ENCODE results near the gene RUVBL1.

Gene RUVBL1

DNA sequence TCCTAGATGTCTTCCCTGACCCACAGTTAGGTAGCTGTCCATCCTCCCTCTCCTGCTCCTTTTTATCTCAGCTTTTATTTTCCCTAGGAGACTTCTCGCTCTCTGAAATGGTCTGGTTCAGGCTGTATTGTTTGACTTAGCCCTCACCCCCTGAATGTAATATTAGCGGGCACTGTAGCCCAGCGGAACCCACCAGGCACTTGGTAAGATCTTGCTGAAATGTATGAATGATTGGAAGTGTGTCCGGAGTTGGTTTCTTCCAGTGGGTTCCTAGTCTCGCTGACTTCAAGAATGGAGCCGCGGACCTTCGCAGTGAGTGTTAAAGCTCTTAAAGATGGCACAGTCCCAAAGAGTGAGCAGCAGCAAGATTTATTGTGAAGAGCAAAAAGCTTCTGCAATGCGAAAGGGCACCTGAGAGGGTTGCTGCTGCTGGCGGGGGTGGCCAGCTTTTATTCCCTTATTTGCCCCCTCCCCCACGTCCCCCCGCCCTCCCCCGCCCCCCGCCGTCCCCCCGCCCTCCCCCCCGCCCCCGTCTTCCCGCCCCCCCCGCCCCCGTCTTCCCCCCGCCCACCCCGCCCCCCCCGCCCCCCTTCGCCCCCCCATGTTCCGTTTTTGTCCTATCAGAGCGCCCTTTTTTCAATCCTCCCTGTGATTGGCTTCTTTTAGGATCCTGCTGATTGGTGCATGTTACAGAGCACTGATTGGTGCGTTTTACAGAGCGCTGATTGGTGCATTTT lies 29.0 kb upstream of the RUVBL1 start:
- peak; percentile 27 for DNase-seq
- H3K4me1 Mint-ChIP-seq = peaks cover 20% of the 10 kb centered on the region
- peaks cover 3% of the 10 kb centered on the region for H3K9me3 Mint-ChIP-seq
- peaks cover 18% of the 10 kb centered on the region for H3K36me3 Mint-ChIP-seq
- H3K4me3 Mint-ChIP-seq = peak overlapping the region; percentile 84
- H3K27ac Mint-ChIP-seq = peak overlapping the region; percentile 80
- CTCF ChIA-PET = interaction anchor here (1.0 kb wide), 1 partner anchor 169 kb away, joined by 4 read pairs; no protein-coding TSS in a partner anchor
- H3K27me3 Mint-ChIP-seq = no peaks in the 10 kb centered on the region

DNA sequence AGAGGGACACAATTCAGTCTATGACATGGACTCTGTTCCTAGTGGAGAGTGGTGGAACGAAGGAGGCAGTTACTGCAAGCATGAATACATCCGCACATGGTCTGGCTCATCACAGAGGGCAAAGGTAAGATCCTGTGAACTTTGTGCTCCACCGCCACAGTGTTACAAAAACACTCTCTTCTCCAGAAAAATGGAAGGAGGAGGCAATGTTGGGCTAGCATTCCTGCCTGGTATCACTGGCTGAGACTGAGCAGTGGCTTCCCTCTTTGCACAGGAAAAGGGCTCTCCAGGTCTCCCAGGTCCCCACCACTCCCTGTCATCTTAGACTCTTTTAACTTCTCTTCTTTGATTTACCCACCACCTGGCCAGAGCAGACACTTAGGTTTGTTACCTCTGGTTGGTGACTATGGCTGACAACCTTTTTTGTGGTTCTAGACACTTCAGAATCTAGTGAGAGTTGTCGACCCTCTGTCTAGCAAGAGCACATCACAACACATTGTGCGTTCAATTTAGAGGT lies 28.2 kb upstream of the RUVBL1 start:
- H3K4me3 Mint-ChIP-seq = peak overlapping the region; percentile 14

DNA sequence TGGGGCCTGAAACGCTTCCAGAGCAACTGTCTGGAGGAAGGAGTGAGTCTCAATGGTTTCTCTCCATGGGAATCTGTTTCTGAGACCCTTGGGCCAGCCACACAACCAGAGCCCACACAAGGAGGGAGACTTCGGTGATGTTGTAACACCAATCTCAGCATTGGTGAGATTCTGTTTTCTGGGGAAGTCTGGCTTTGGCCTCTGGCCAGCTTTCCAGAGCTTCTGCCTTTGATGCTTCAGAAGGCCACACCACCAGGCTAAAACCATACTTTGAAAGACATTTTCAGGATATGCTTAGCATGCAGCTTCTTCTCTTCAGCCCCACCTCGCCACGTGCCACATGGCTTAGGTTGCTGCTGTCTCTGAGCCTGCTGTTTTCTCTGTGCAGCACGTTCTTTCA lies 26.0 kb upstream of the RUVBL1 start:
- CTCF ChIA-PET = no interaction called here
- Mint-ChIP-seq H3K4me1 (peaks cover 9% of the 10 kb centered on the region), H3K4me3 (no peak overlapping the region), H3K36me3 (no peaks in the 10 kb centered on the region), H3K27ac (no peak overlapping the region), H3K9me3 (peaks cover 3% of the 10 kb centered on the region), H3K27me3 (no peaks in the 10 kb centered on the region)
- DNase-seq = no peak

More for the DNA sequence above, 28.2 kb upstream of the RUVBL1 start:
- H3K4me1 Mint-ChIP-seq = peaks cover 20% of the 10 kb centered on the region
- peaks cover 12% of the 10 kb centered on the region for H3K36me3 Mint-ChIP-seq
- no peak for DNase-seq
- CTCF ChIA-PET = no interaction called here
- peaks cover 3% of the 10 kb centered on the region for H3K9me3 Mint-ChIP-seq
- H3K27ac Mint-ChIP-seq = no peak overlapping the region
- H3K27me3 Mint-ChIP-seq = no peaks in the 10 kb centered on the region

DNA sequence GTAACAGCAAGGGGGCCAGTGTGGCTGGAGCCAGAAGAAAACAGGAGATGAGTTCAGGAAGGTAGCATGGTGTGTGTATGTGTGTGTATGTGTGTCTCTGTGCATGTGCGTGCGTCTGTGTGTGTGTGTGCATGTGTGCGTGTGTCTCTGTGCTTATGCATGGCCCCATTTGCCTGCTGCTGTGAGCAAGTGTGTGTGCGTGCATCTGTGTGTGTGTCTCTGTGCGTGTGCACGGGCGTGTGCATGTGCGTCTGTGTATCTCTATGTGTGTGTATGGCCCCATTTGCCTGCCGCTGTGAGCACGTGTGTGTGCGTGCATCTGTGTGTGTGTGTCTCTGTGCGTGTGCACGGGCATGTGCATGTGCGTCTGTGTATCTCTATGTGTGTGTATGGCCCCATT lies 22.6 kb upstream of the RUVBL1 start:
- Mint-ChIP-seq H3K27ac (no peak overlapping the region), H3K9me3 (no peaks in the 10 kb centered on the region), H3K4me3 (no peak overlapping the region), H3K36me3 (no peaks in the 10 kb centered on the region), H3K4me1 (no peaks in the 10 kb centered on the region), H3K27me3 (peaks cover 4% of the 10 kb centered on the region)
- CTCF ChIA-PET = no interaction called here
- no peak for DNase-seq

DNA sequence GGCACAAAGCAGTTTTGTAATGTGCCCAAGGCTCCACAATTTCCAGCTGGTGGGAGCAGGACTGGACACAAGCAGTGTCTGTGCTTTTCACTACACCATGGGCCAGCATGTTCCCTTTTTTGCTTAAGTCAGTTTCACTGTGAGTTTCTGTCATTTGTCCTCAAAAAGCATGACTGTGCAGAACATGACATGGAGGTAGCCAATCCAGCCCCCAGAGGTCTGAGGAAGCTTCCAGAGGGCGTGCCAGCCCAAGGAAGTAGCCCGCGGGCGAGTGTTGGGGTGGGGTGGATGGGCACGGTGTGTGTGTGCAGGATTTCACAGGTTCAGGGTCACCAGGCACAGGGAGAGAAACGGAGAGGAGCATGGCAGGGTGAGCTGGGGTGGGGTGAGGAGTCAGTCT lies 21.7 kb upstream of the RUVBL1 start:
- no peaks in the 10 kb centered on the region for H3K36me3 Mint-ChIP-seq
- H3K27ac Mint-ChIP-seq = no peak overlapping the region
- no peaks in the 10 kb centered on the region for H3K4me1 Mint-ChIP-seq
- no peaks in the 10 kb centered on the region for H3K9me3 Mint-ChIP-seq
- no peak overlapping the region for H3K4me3 Mint-ChIP-seq
- H3K27me3 Mint-ChIP-seq = peaks cover 4% of the 10 kb centered on the region
- no peak for DNase-seq
- CTCF ChIA-PET = interaction anchor here (2.3 kb wide), 1 partner anchor 12 kb away, joined by 12 read pairs; no protein-coding TSS in a partner anchor

DNA sequence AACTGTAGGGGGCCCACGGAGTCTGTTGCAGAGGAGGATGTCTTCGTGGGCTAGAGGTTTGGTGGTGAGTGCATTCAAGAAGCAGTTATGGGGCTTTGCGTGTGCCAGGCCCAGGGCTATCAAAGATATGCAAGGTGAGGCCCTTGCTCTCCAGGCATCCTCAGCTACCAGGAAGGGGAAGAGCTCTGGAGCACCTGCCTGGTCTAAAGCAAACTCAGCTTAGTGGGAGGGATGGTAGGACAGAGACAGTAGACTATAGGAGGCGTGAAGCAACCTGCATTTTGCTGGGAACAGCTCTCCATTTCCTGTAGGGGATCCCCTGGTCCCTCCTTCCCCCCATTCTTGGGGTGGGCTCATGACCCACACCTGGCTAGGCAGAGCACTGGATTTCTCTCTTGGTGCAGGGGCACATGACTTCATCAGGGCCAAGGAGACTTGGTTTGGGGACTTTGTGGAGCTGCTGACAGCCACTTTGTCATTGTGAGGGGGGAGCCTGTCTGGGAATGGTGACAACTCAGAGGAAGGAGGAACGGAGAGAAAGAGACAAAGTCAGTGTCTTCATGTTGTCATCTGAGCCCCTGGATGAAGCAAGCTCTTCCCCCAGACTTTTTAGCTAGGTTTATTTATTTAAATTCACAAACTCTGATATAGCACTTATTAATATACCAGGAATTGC lies 21.0 kb upstream of the RUVBL1 start:
- peaks cover 4% of the 10 kb centered on the region for H3K27me3 Mint-ChIP-seq
- no peak for DNase-seq
- CTCF ChIA-PET = interaction anchor here (2.3 kb wide), 1 partner anchor 11 kb away, joined by 12 read pairs; no protein-coding TSS in a partner anchor
- H3K27ac Mint-ChIP-seq = no peak overlapping the region
- no peaks in the 10 kb centered on the region for H3K9me3 Mint-ChIP-seq
- no peaks in the 10 kb centered on the region for H3K4me1 Mint-ChIP-seq
- H3K36me3 Mint-ChIP-seq = no peaks in the 10 kb centered on the region
- no peak overlapping the region for H3K4me3 Mint-ChIP-seq

DNA sequence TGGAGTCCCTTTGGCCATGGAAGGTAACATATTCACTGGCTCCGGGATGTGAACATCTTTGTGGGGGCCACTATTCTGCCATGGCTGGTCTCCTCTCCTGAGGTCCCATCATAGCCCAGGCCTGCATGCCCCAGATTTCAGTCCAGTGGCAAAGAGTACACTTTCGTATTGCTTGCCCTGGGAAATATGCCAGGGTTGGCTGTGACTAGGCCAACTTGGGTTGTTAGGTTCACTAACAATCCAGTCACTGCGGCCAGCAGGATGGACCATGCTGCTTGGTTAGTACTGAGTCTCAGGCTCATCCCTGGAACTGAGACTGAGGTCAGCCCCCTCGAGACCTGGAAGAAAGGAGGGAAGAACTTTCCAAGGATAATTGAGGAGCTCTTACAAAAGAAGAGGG lies 19.9 kb upstream of the RUVBL1 start:
- Mint-ChIP-seq H3K9me3 (no peaks in the 10 kb centered on the region), H3K27ac (no peak overlapping the region), H3K27me3 (peaks cover 4% of the 10 kb centered on the region), H3K4me3 (no peak overlapping the region), H3K4me1 (no peaks in the 10 kb centered on the region), H3K36me3 (no peaks in the 10 kb centered on the region)
- CTCF ChIA-PET = interaction anchor here (2.3 kb wide), 1 partner anchor 10 kb away, joined by 12 read pairs; no protein-coding TSS in a partner anchor
- no peak for DNase-seq

DNA sequence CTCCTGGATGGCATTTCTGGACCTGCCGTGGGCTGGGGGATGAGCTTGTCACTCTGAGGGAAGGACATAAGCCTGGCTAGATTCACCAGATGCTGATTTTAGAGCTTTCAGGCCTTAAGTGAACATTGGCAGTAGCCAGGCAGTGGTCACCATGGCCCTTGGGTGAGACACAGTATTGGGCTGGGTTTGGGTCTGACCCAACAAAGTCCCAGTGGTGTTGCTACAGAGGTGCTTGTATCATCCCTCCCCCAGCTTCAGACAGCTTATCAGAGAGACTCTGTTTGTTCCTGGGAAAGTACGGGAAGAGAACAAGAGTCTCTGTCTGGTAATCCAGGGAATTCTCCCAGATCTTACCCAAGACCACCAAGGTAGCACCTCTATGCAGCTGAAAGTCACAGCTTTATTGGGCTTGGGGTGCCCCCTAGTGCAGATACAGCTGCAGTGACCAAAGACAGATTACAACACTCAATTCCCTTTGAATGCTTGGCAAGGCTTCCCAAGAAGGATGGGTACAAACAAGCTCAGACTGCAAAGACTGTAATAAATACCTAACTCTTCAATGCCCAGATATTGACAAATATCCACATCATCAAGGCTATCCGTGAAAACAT lies 9.8 kb upstream of the RUVBL1 start:
- H3K4me3 Mint-ChIP-seq = no peak overlapping the region
- H3K4me1 Mint-ChIP-seq = no peaks in the 10 kb centered on the region
- H3K27me3 Mint-ChIP-seq = peaks cover 17% of the 10 kb centered on the region
- no peaks in the 10 kb centered on the region for H3K36me3 Mint-ChIP-seq
- H3K27ac Mint-ChIP-seq = no peak overlapping the region
- CTCF ChIA-PET = interaction anchor here (0.8 to 4.8 kb wide), 22 partner anchors 10 to 558 kb away, joined by 3 to 109 read pairs (median 4); partner anchors contain the start of gene RUVBL1
- no peaks in the 10 kb centered on the region for H3K9me3 Mint-ChIP-seq
- DNase-seq = peak; percentile 61

DNA sequence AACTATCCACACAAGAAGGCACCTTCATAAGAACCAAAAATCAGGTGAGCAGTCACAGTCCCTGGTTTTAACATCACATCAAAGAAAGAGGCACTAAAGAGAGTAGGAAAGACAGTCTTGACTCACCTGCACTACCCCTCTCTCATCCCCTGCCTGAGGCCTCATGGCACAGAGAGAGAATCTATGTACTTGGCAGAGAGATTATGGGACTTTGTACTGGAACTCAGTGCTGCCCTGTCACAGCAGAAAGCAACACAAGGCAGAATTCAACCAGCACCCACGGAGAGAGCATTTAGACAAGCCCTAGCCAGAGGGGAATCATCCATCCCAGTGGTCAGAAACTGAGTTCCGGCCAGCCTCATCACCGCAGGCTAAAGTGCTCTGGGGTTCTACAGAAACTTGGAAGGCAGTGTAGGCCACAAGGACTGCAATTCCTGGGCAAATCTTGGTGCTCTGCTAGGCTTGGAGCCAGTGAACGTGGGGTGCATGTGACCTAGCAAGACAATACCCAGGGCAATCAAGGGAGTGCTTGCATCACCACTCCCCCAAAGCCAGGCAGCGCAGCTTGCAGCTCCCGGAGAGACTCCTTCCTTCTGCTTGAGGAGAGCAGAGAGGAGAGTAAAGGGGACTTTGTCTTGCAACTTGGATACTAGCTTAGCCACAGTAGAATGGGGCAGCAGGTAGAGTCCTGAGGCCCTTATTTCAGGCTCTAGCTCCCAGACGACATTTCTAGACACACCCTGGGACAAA lies 8.5 kb upstream of the RUVBL1 start:
- H3K27me3 Mint-ChIP-seq = peaks cover 21% of the 10 kb centered on the region
- no peaks in the 10 kb centered on the region for H3K4me1 Mint-ChIP-seq
- no peak overlapping the region for H3K27ac Mint-ChIP-seq
- no peaks in the 10 kb centered on the region for H3K36me3 Mint-ChIP-seq
- no peaks in the 10 kb centered on the region for H3K9me3 Mint-ChIP-seq
- H3K4me3 Mint-ChIP-seq = no peak overlapping the region
- CTCF ChIA-PET = interaction anchor here (1.1 to 4.8 kb wide), 10 partner anchors 9 to 557 kb away, joined by 4 to 109 read pairs (median 12); partner anchors contain the start of gene RUVBL1
- DNase-seq = no peak

DNA sequence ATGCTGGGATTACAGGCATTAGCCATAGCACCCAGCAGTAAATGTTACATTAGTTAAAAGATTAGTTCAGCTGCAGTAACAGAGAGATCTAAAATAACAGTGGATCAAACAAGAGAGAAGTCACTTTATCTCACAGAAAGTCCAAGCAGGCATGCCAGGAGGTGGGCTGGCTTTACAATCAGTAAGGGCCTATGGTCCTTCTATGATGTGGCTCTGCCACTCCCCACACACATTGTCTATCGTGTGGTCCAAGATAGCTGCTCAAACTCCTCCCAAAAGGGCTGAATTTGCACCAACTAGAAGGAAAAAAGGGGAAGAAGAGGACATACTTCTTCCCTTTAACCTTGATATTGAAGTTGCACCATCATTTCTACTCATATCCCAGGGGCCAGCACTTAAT lies 4.6 kb upstream of the RUVBL1 start:
- no peak overlapping the region for H3K27ac Mint-ChIP-seq
- peaks cover 8% of the 10 kb centered on the region for H3K27me3 Mint-ChIP-seq
- H3K4me1 Mint-ChIP-seq = peaks cover 12% of the 10 kb centered on the region
- CTCF ChIA-PET = interaction anchor here (0.9 to 2.2 kb wide), 3 partner anchors 16 to 299 kb away, joined by 3 to 10 read pairs (median 3); no protein-coding TSS in a partner anchor
- H3K4me3 Mint-ChIP-seq = no peak overlapping the region
- no peak for DNase-seq
- H3K9me3 Mint-ChIP-seq = no peaks in the 10 kb centered on the region
- H3K36me3 Mint-ChIP-seq = peaks cover 8% of the 10 kb centered on the region

DNA sequence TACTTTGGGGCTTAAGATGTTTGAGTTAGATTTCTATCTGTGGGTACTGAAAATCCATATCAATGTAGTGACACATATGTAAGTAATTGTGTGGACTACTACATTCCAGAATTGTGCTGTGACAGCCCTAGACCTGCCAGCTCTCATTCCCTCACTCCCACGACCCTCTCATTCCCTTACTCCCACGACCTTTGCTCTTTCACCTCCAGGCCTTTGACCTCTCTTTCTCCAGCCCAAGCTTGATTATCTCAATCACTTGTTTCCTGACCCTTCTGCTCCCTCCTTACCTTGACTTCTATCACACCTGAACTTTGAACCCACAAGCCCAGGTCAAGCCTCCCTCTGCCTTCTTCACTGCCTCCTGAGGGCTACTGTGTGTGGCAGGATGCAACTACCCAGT lies 3.6 kb upstream of the RUVBL1 start:
- Mint-ChIP-seq H3K27me3 (peaks cover 8% of the 10 kb centered on the region), H3K4me1 (peaks cover 20% of the 10 kb centered on the region), H3K27ac (no peak overlapping the region), H3K36me3 (peaks cover 8% of the 10 kb centered on the region), H3K9me3 (no peaks in the 10 kb centered on the region), H3K4me3 (no peak overlapping the region)
- DNase-seq = no peak
- CTCF ChIA-PET = interaction anchor here (0.9 kb wide), 1 partner anchor 15 kb away, joined by 3 read pairs; no protein-coding TSS in a partner anchor

DNA sequence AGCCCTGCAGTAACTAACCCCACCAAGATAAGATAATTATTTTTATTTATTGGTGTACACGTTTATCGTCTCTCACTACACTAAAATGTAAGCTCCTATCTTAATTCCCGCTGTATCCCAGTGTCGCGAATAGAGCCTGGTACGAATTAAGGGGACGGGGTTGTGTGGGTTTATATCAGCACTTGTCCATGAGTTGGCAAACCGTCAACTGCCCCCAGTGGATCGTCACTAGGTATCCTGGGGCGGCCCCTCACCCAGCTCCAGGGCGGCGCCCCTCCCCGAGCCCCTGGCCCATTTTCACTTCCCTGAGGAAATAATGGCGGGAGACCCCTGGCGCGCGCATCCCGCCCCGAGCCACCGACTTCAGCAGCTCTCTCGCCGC lies 465 bp downstream of the RUVBL1 start:
- DNase-seq = no peak
- Mint-ChIP-seq H3K27me3 (peaks cover 4% of the 10 kb centered on the region), H3K9me3 (no peaks in the 10 kb centered on the region), H3K4me1 (peaks cover 29% of the 10 kb centered on the region), H3K4me3 (peak overlapping the region; percentile 98), H3K27ac (peak overlapping the region; percentile 94), H3K36me3 (peaks cover 28% of the 10 kb centered on the region)
- CTCF ChIA-PET = interaction anchor here (2.3 to 2.5 kb wide), 3 partner anchors 10 to 28 kb away, joined by 11 to 15 read pairs (median 15); no protein-coding TSS in a partner anchor

DNA sequence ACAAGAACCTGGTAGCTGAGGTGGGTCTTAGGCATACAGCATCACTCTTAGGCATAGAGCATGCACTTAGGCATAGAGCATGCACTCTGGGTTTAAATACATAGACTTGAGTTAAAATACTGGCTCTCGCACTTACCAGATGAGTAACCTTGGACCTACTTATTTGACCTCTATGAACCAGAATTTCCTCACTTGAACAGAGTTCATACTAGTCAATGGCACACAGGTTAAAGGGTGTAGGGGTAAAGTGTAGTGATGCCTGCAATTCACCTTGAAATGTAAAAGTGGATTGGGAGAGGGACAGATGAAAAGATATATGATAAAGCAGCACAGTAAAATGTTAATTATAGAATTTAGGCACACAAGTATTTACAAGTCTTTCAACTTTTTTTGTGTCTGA lies 1.6 kb downstream of the RUVBL1 start:
- H3K9me3 Mint-ChIP-seq = no peaks in the 10 kb centered on the region
- H3K27me3 Mint-ChIP-seq = no peaks in the 10 kb centered on the region
- CTCF ChIA-PET = interaction anchor here (0.7 to 2.5 kb wide), 3 partner anchors 12 to 71 kb away, joined by 3 to 15 read pairs (median 15); no protein-coding TSS in a partner anchor
- no peak overlapping the region for H3K27ac Mint-ChIP-seq
- DNase-seq = no peak
- H3K4me3 Mint-ChIP-seq = peak overlapping the region; percentile 98
- H3K4me1 Mint-ChIP-seq = peaks cover 29% of the 10 kb centered on the region
- H3K36me3 Mint-ChIP-seq = peaks cover 30% of the 10 kb centered on the region
